Measurements from ENCODE around the gene PTCRA.

The PTCRA gene

DNA sequence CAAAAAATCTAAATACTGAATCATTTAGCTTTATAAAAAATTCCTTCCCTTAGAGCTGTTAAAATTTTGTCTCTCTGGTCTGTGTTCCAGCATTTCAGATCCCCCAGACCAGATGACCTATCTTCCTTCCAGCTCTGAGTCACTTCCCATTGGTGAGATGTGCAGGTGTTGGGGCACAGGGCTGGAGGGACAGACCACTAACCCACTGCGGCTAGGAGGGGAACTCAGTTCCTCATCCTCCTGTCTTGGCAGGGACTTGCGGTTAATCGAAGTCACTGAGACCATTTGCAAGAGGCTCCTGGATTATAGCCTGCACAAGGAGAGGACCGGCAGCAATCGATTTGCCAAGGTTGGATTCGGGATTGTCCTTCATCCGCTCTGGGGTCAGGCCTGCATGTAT is 19.5 kb downstream of the PTCRA start:
- Histone ChIP-seq H3K36me3 (peaks cover 30 to 64% (median 53%) of the 10 kb centered on the region in 3 donors), H3K27me3 (no peaks in the 10 kb centered on the region), H3K9me3 (no peaks in the 10 kb centered on the region), H3K27ac (no peak overlapping the region), H3K4me3 (no peak overlapping the region), H3K4me1 (peaks cover 0 to 24% (median 18%) of the 10 kb centered on the region in 4 donors)
- DNase-seq = no peak
- TF ChIP-seq, protein P1, sequence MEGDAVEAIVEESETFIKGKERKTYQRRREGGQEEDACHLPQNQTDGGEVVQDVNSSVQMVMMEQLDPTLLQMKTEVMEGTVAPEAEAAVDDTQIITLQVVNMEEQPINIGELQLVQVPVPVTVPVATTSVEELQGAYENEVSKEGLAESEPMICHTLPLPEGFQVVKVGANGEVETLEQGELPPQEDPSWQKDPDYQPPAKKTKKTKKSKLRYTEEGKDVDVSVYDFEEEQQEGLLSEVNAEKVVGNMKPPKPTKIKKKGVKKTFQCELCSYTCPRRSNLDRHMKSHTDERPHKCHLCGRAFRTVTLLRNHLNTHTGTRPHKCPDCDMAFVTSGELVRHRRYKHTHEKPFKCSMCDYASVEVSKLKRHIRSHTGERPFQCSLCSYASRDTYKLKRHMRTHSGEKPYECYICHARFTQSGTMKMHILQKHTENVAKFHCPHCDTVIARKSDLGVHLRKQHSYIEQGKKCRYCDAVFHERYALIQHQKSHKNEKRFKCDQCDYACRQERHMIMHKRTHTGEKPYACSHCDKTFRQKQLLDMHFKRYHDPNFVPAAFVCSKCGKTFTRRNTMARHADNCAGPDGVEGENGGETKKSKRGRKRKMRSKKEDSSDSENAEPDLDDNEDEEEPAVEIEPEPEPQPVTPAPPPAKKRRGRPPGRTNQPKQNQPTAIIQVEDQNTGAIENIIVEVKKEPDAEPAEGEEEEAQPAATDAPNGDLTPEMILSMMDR (IDR thresholded peaks at IDR 0.05) = no peak
- intact Hi-C loops (cut with DNase I; ENCODE audit: low total_unique reads) = no loop called here

DNA sequence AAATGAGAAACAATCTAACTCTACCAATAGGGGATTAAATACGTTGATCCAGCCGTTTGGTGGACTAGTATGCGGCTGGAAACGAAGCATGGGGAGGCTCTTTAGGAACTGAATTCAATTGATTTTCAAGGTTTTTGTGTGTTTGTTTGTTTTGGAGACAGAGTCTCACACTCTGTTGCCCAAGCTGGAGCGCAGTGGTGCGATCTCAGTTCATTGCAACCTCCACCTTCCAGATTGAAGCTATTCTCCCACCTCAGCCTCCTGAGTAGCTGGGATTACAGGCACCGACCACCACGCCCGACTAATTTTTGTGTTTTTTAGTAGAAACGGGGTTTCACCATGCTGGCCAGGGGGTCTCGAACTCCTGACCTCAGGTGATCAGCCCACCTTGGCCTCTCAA is 20.5 kb downstream of the PTCRA start:
- intact Hi-C loops (cut with DNase I; ENCODE audit: low total_unique reads) = no loop called here

DNA sequence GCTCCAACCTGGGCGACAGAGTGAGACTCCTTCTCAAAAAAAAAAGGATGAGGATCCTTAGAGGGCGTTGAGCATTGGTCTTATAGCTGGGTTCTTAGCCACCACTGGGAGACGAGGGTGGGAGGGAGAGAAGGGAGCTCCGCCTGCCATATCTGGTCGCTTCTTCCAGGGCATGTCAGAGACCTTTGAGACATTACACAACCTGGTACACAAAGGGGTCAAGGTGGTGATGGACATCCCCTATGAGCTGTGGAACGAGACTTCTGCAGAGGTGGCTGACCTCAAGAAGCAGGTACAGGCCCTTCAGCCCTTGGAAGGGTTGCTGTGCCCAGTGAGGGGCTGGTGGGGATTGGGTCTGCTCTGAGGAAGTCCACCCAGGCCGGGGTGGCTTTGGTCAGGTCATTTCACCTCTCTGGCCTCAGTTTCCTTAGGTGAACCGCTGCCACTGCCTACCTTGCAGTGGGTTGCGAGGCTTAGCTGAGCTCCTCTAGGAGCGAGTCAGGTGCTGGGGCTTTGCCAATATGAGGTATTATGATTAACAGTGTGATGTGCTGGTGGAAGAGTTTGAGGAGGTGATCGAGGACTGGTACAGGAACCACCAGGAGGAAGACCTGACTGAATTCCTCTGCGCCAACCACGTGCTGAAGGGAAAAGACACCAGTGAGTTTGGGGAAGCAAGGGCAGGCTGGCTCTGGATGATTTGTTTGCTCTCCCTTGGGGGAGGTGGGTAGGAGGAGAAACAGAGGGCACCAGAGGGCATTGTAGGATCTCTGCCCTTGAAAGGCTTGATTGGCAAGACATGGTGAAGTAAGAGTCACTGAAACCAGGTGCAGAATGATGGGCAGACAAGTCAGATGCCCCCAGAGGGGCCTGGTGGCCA is 21.9 kb downstream of the PTCRA start:
- Histone ChIP-seq H3K9me3 (no peaks in the 10 kb centered on the region), H3K4me1 (peaks cover 0 to 6% (median 2%) of the 10 kb centered on the region in 4 donors), H3K36me3 (peaks cover 30 to 83% (median 59%) of the 10 kb centered on the region in 3 donors), H3K4me3 (no peak overlapping the region), H3K27ac (no peak overlapping the region), H3K27me3 (no peaks in the 10 kb centered on the region)
- intact Hi-C loops (cut with DNase I; ENCODE audit: low total_unique reads) = no loop called here
- TF ChIP-seq, protein P1 (IDR thresholded peaks at IDR 0.05) = no peak
- DNase-seq = no peak

More for the DNA sequence above, 20.5 kb downstream of the PTCRA start:
- peaks cover 30 to 72% (median 53%) of the 10 kb centered on the region in 3 donors for H3K36me3 ChIP-seq
- no peak overlapping the region for H3K4me3 ChIP-seq
- no peak overlapping the region for H3K27ac ChIP-seq
- TF ChIP-seq, protein P1 (IDR thresholded peaks at IDR 0.05) = no peak
- DNase-seq = no peak
- no peaks in the 10 kb centered on the region for H3K9me3 ChIP-seq
- H3K27me3 ChIP-seq = no peaks in the 10 kb centered on the region
- H3K4me1 ChIP-seq = peaks cover 0 to 14% (median 8%) of the 10 kb centered on the region in 4 donors

DNA sequence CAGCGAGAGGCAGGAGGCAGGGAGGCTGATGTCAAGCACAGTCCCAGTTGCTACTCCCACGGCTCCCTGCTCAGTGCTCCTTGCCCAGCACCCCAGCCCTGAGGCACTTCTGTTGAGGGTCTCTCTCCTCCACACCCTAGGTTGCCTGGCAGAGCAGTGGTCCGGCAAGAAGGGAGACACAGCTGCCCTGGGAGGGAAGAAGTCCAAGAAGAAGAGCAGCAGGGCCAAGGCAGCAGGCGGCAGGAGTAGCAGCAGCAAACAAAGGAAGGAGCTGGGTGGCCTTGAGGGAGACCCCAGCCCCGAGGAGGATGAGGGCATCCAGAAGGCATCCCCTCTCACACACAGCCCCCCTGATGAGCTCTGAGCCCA is 22.6 kb downstream of the PTCRA start:
- intact Hi-C loops (cut with DNase I; ENCODE audit: low total_unique reads) = no loop called here
- TF ChIP-seq, protein P1 (IDR thresholded peaks at IDR 0.05) = no peak
- no peaks in the 10 kb centered on the region for H3K27me3 ChIP-seq
- no peak overlapping the region for H3K4me3 ChIP-seq
- H3K27ac ChIP-seq = no peak overlapping the region
- no peaks in the 10 kb centered on the region for H3K9me3 ChIP-seq
- peaks cover 30 to 84% (median 60%) of the 10 kb centered on the region in 3 donors for H3K36me3 ChIP-seq
- DNase-seq = no peak
- peaks cover 0 to under 1% (median 0%) of the 10 kb centered on the region in 4 donors for H3K4me1 ChIP-seq

DNA sequence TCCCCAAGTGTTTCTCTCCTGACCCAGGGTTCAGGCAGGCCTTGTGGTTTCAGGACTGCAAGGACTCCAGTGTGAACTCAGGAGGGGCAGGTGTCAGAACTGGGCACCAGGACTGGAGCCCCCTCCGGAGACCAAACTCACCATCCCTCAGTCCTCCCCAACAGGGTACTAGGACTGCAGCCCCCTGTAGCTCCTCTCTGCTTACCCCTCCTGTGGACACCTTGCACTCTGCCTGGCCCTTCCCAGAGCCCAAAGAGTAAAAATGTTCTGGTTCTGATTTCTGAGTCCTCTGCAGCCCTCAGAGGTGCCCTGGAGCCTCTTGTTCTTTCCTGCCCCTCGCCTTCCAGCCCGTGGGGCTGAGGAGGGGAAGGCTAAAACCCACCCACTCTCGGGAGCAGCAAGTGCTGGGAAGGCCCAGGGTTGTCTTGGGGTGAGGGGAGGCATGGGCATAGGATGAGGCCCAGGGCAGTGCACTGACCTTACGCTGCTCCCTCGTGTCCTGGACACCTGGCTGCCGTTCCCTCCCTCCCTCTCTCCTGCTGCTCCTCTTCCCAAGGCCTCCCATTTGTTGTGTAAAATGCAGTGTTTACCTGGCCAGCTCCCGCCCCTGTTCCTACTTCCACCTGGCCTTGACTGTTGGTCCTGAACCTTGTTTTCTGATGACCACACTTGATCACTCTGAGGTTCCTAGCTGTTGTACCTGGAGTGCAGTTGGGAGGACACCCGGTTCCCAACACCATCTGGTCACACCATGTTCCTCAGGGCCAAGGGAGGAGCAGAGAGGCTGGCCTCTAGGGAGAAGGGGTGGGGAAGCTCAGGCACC is 23.3 kb downstream of the PTCRA start:
- H3K4me3 ChIP-seq = no peak overlapping the region
- TF ChIP-seq, protein P1 (IDR thresholded peaks at IDR 0.05) = no peak
- H3K27ac ChIP-seq = no peak overlapping the region
- peaks cover 30 to 88% (median 68%) of the 10 kb centered on the region in 3 donors for H3K36me3 ChIP-seq
- H3K27me3 ChIP-seq = no peaks in the 10 kb centered on the region
- intact Hi-C loops (cut with DNase I; ENCODE audit: low total_unique reads) = no loop called here
- no peak for DNase-seq
- no peaks in the 10 kb centered on the region for H3K4me1 ChIP-seq
- H3K9me3 ChIP-seq = no peaks in the 10 kb centered on the region
